SU-DHL-6 (cell line): ENCODE measurements around the gene CCDC110.

ENCODE experiments used
- H2AFZ ChIP-seq: fragments of 200-600 bp; sonication (generic); 2 replicates; pipeline ENCODE4 v1.6.1; 2014; ENCODE audit warnings: low read depth, mild to moderate bottlenecking, moderate library complexity, mixed read lengths, antibody characterized with exemption, low read length; ENCODE audit not compliant: severe bottlenecking
- H3F3A ChIP-seq: fragments of 200-600 bp; shearing (Covaris generic); 2 replicates; pipeline ENCODE4 v1.6.0; 2016; ENCODE audit warnings: antibody characterized with exemption, mild to moderate bottlenecking; ENCODE audit not compliant: insufficient read depth
- H3K27ac ChIP-seq: fragments of 200-600 bp; sonication (generic); 2 replicates; pipeline ENCODE4 v1.5.1; 2016; ENCODE audit warnings: low read depth, mild to moderate bottlenecking, low read length, moderate library complexity, mixed read lengths
- H3K27me3 ChIP-seq: fragments of 200-600 bp; sonication (generic), shearing (Covaris generic); 2 replicates; pipeline ENCODE4 v1.6.0; 2014; ENCODE audit warnings: mild to moderate bottlenecking, low read length
- H3K36me3 ChIP-seq: fragments of 200-600 bp; sonication (generic); 2 replicates; pipeline ENCODE4 v1.6.1; 2014; ENCODE audit warnings: mild to moderate bottlenecking, low read length, mixed read lengths
- H3K4me2 ChIP-seq: fragments of 300-600, 200-600 bp; shearing (Covaris generic), sonication (generic); 2 replicates; pipeline ENCODE4 v1.6.0; 2014; ENCODE audit warnings: low read length, low read depth, mild to moderate bottlenecking; ENCODE audit not compliant: poor library complexity, severe bottlenecking
- H3K4me3 ChIP-seq: fragments of 200-600 bp; sonication (generic); 2 replicates; pipeline ENCODE4 v1.5.1; 2014; ENCODE audit warnings: antibody characterized with exemption, low read length, mild to moderate bottlenecking, mixed read lengths; ENCODE audit not compliant: insufficient read depth, poor library complexity, severe bottlenecking
- H3K79me2 ChIP-seq: fragments of 200-600 bp; sonication (generic); 2 replicates; pipeline ENCODE4 v1.6.1; 2014; ENCODE audit warnings: mild to moderate bottlenecking, low read length, moderate library complexity; ENCODE audit not compliant: insufficient read depth
- H3K9ac ChIP-seq: fragments of 200-600 bp; sonication (generic); 2 replicates; pipeline ENCODE4 v1.7.0; 2014; ENCODE audit warnings: mild to moderate bottlenecking, low read length
- H3K9me2 ChIP-seq: fragments of 200-600 bp; sonication (generic); replicated peaks from 2 replicates; pipeline ENCODE4 v1.6.1; 2014; ENCODE audit warnings: low read length; ENCODE audit not compliant: insufficient read depth
- H3K9me3 ChIP-seq: fragments of 200-600 bp; sonication (generic); 2 replicates; pipeline ENCODE4 v1.6.1; 2014; ENCODE audit warnings: low read length, mixed read lengths; ENCODE audit not compliant: insufficient read depth
- H4K20me1 ChIP-seq: fragments of 200-600 bp; sonication (generic); 2 replicates; pipeline ENCODE4 v1.6.1; 2014; ENCODE audit warnings: low read depth, mild to moderate bottlenecking, antibody characterized with exemption, low read length, moderate library complexity, mixed read lengths
- EZH2phosphoT487 ChIP-seq: fragments of 200-600 bp; sonication (generic), shearing (Covaris generic); conservative IDR thresholded peaks from 2 replicates; pipeline ENCODE4 v1.6.1; 2018; ENCODE audit warnings: mild to moderate bottlenecking, antibody characterized with exemption, low read length, moderate library complexity, mixed read lengths
- TF ChIP-seq, protein P1 (sequence below): fragments of 200-600 bp; sonication (generic); IDR thresholded peaks from one replicate; pipeline ENCODE4 v1.5.1; 2017; ENCODE audit warnings: antibody characterized with exemption, mild to moderate bottlenecking, low read length, moderate library complexity; ENCODE audit not compliant: insufficient read depth, poor library complexity, severe bottlenecking

CCDC110 gene

DNA sequence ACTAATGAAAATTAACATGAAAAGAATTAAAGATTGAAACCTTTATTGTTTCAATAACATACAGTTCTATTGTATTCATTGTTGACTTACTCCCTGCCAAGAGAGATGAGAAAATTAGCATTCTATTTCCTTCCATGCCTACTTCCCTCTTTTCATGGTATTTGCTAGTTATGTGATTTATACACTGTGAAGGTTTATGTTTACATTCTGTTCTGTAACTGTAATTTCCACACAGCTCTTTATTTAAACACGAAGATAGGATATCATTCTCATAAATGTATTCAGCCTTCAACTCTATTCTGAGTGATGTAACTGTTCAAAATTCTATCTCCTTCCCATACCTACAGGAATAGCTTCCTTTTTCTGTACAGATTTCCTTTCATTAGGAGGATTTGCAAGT is 6.6 kb downstream of the CCDC110 start:
- H3K79me2 ChIP-seq: peaks cover 32% of the 10 kb centered on the region
- H3F3A ChIP-seq: peaks cover 2% of the 10 kb centered on the region; the same call in 1 of the 2 replicates
- H3K9me3 ChIP-seq: no peaks in the 10 kb centered on the region
- no peak overlapping the region for H3K9ac ChIP-seq
- TF ChIP-seq, protein P1, sequence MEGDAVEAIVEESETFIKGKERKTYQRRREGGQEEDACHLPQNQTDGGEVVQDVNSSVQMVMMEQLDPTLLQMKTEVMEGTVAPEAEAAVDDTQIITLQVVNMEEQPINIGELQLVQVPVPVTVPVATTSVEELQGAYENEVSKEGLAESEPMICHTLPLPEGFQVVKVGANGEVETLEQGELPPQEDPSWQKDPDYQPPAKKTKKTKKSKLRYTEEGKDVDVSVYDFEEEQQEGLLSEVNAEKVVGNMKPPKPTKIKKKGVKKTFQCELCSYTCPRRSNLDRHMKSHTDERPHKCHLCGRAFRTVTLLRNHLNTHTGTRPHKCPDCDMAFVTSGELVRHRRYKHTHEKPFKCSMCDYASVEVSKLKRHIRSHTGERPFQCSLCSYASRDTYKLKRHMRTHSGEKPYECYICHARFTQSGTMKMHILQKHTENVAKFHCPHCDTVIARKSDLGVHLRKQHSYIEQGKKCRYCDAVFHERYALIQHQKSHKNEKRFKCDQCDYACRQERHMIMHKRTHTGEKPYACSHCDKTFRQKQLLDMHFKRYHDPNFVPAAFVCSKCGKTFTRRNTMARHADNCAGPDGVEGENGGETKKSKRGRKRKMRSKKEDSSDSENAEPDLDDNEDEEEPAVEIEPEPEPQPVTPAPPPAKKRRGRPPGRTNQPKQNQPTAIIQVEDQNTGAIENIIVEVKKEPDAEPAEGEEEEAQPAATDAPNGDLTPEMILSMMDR: no peak
- TF ChIP-seq EZH2phosphoT487: no peak
- no peaks in the 10 kb centered on the region for H4K20me1 ChIP-seq
- no peaks in the 10 kb centered on the region for H3K27me3 ChIP-seq
- peaks cover 27% of the 10 kb centered on the region for H3K36me3 ChIP-seq
- no peak overlapping the region for H2AFZ ChIP-seq
- no peak overlapping the region for H3K27ac ChIP-seq
- H3K9me2 ChIP-seq: no peaks in the 10 kb centered on the region
- no peak overlapping the region for H3K4me3 ChIP-seq
- no peak overlapping the region for H3K4me2 ChIP-seq

DNA sequence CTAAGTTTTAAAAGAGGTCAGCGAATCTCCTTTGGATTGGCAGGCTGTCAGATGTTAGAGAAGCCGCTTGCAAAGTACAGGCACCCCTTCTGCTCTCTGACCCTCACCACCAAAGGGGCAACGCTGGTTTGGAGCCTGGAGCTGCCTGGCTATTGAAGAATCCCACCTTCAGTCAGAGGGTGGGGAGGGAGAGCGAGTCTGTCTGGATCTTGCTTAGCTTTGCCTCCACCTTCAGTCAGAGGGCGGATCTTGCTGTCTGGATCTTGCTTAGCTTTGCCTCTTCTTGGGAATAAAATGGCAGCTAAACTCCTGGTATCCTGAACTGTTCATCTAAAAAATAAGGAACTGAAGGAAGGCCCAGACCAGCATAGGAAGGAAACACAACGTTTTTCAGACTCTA is 7.3 kb downstream of the CCDC110 start:
- no peak overlapping the region for H2AFZ ChIP-seq
- H3K79me2 ChIP-seq: peaks cover 25% of the 10 kb centered on the region
- no peak overlapping the region for H3K27ac ChIP-seq
- peaks cover 34% of the 10 kb centered on the region for H3K36me3 ChIP-seq
- TF ChIP-seq EZH2phosphoT487: no peak
- TF ChIP-seq, protein P1: no peak
- no peaks in the 10 kb centered on the region for H4K20me1 ChIP-seq
- H3K9me2 ChIP-seq: no peaks in the 10 kb centered on the region
- H3K27me3 ChIP-seq: no peaks in the 10 kb centered on the region
- no peaks in the 10 kb centered on the region for H3K9me3 ChIP-seq
- no peak overlapping the region for H3K4me3 ChIP-seq
- H3K9ac ChIP-seq: no peak overlapping the region
- H3F3A ChIP-seq: 0 out of 2 replicates have a peak, but pooled peaks cover under 1% of the 10 kb centered on the region
- no peak overlapping the region for H3K4me2 ChIP-seq

DNA sequence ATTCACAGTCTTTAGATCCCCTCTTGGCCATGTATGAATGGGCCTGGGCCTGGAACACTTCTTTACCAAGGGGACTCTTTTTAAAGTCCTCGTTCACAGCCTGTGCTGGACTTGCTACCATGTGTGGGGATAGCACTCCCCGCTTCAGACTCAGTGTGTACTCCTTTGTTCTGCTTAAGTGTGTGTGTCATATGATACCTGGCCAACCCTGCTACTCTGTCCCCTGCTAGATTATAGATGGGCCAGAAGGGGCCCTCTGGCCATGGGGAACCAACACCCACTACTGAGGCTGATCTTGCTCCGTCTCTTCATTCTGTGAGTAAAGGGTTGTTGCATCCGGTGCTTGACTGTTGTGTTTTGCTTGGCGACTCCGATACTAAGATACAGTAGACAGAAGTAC is 8.0 kb downstream of the CCDC110 start:
- no peaks in the 10 kb centered on the region for H3K9me3 ChIP-seq
- H3K9me2 ChIP-seq: no peaks in the 10 kb centered on the region
- peaks cover 19% of the 10 kb centered on the region for H3K79me2 ChIP-seq
- H3K27ac ChIP-seq: no peak overlapping the region
- H3K36me3 ChIP-seq: peaks cover 35% of the 10 kb centered on the region
- TF ChIP-seq, protein P1: no peak
- no peak for TF ChIP-seq EZH2phosphoT487
- no peak overlapping the region for H3K4me2 ChIP-seq
- H3K4me3 ChIP-seq: no peak overlapping the region
- no peaks in the 10 kb centered on the region for H4K20me1 ChIP-seq
- no peak overlapping the region for H2AFZ ChIP-seq
- H3K9ac ChIP-seq: no peak overlapping the region
- no peaks in the 10 kb centered on the region for H3K27me3 ChIP-seq
- H3F3A ChIP-seq: peaks cover 6% of the 10 kb centered on the region; the same call in 1 of the 2 replicates

DNA sequence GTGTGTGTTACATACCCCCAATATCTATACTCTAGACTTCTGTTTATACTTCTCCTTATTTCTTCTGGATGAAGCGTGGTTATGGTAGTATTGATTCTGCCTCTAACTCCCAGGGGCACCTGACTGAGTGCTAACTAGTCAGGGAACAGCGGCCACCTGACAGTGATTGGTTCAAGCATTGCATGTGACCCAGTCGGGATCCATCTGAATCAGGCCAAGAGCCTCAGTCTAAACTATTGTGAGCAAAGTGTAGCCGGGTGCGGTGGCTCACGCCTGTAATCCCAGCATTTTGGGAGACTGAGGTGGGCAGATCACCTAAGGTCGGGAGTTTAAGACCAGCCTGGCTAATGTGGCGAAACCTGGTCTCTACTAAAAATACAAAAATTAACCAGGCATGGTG is 10.0 kb downstream of the CCDC110 start:
- Histone ChIP-seq H3K9me3 (no peaks in the 10 kb centered on the region), H3F3A (peaks cover 6% of the 10 kb centered on the region; the same call in 1 of the 2 replicates), H3K79me2 (peaks cover 8% of the 10 kb centered on the region; the same call in 1 of the 2 replicates), H3K4me2 (no peak overlapping the region), H3K4me3 (no peak overlapping the region), H3K27me3 (no peaks in the 10 kb centered on the region), H3K9ac (no peak overlapping the region), H3K9me2 (no peaks in the 10 kb centered on the region), H3K36me3 (peaks cover 48% of the 10 kb centered on the region), H2AFZ (no peak overlapping the region), H4K20me1 (no peaks in the 10 kb centered on the region), H3K27ac (no peak overlapping the region)
- TF ChIP-seq, protein P1: no peak
- no peak for TF ChIP-seq EZH2phosphoT487
